OCI-LY3 (cell line): ENCODE results near the gene PPP4R3B.

Source experiments
- CTCF ChIP-seq: fragments of 200-600, 300-600 bp; sonication (generic); IDR thresholded peaks from 2 replicates; pipeline ENCODE4 v1.5.1; 2014; ENCODE audit warnings: antibody characterized with exemption, low read length, low read depth
- EZH2phosphoT487 ChIP-seq: fragments of 200-600 bp; shearing (Covaris generic); IDR thresholded peaks from 2 replicates; pipeline ENCODE4 v1.6.1; 2018; ENCODE audit warnings: antibody characterized with exemption, mixed run types, low read depth

- TF ChIP-seq CTCF (no peak), EZH2phosphoT487 (no peak)
These were observed 60.6 kb downstream of the PPP4R3B start for GRCh38 chr2:55556809-55557208.
